ENCODE data around the gene PCDH12. TPM values are rescaled to one million over a fixed set of nuclear protein-coding genes. Genes with fewer than 3 reads are reported as not detected.

PCDH12 gene
- total and polyA plus RNA-seq, 8 donors, result 9.8 to 42.7 (median 37.4) TPM

- ATAC-seq (no peak), DNase-seq (no peak)
- Histone ChIP-seq H3K36me3 (peaks cover 0 to 95% of the 10 kb centered on the region in 2 donors), H3K27me3 (no peaks in the 10 kb centered on the region), H3K27ac (no peak overlapping the region), H3K9me3 (no peaks in the 10 kb centered on the region), H3K4me1 (peaks cover 0 to 11% of the 10 kb centered on the region in 2 donors), H3K4me3 (no peak overlapping the region)
- no peak for TF ChIP-seq CTCF (IDR thresholded peaks at IDR 0.05)
- intact Hi-C loops (cut with DNase I), result no loop called here
Observed at GRCh38 chr5:141976176-141976575, 18.2 kb upstream of the PCDH12 start.

GRCh38 chr5:141973871-141974595 lies 16.0 kb upstream of the PCDH12 start:
- ATAC-seq (no peak), DNase-seq (no peak)
- intact Hi-C loops (cut with DNase I), result no loop called here
- H3K4me3 ChIP-seq, result no peak overlapping the region
- no peak for TF ChIP-seq CTCF (IDR thresholded peaks at IDR 0.05)
- no peaks in the 10 kb centered on the region for H3K27me3 ChIP-seq
- peaks cover 0 to 74% of the 10 kb centered on the region in 2 donors for H3K36me3 ChIP-seq
- no peak overlapping the region for H3K27ac ChIP-seq
- peaks cover 10 to 29% of the 10 kb centered on the region in 2 donors for H3K4me1 ChIP-seq
- H3K9me3 ChIP-seq, result no peaks in the 10 kb centered on the region

GRCh38 chr5:141969783-141970771 lies 12.1 kb upstream of the PCDH12 start:
- no peaks in the 10 kb centered on the region for H3K9me3 ChIP-seq
- no peak for TF ChIP-seq CTCF (IDR thresholded peaks at IDR 0.05)
- peak; percentile 8 for ATAC-seq
- H3K27me3 ChIP-seq, result no peaks in the 10 kb centered on the region
- intact Hi-C loops (cut with DNase I), result no loop called here
- peaks cover 10 to 36% of the 10 kb centered on the region in 2 donors for H3K4me1 ChIP-seq
- H3K4me3 ChIP-seq, result peak overlapping the region; percentile 70 to 73
- DNase-seq, result no peak
- H3K36me3 ChIP-seq, result peaks cover 0 to 35% of the 10 kb centered on the region in 2 donors
- peak overlapping the region; percentile 96 to 98 for H3K27ac ChIP-seq

- DNase-seq (peak; percentile 87 to 100 (median 96)), ATAC-seq (peak; percentile 98)
- peak; percentile 92 to 99 for TF ChIP-seq CTCF (IDR thresholded peaks at IDR 0.05)
- Histone ChIP-seq H3K27ac (peak within 1 kb of the TSS; percentile 96 to 98), H3K9me3 (no peaks in the 10 kb centered on the region), H3K4me1 (peaks cover 10 to 31% of the 10 kb centered on the region in 2 donors), H3K36me3 (peaks cover 0 to 25% of the 10 kb centered on the region in 2 donors), H3K27me3 (no peaks in the 10 kb centered on the region), H3K4me3 (peak within 1 kb of the TSS; percentile 70 to 73)
- intact Hi-C loops (cut with DNase I), result no loop called here
Observed at GRCh38 chr5:141968914-141969608, 11.1 kb upstream of the PCDH12 start, which contains the start of gene RNF14. TSS of gene RNF14 (plus strand) at chr5:141969105. CDS start at chr5:141973589, 4,484 bp downstream.

Data from left lung (tissue), 10 donors.